OCI-LY1 (cell line): ENCODE results near the gene SALL1.

Experiments used
- H2AFZ ChIP-seq: fragments of 200-600 bp; sonication (generic), shearing (Covaris generic); 2 replicates; pipeline ENCODE4 v1.6.0; 2014; ENCODE audit warnings: antibody characterized with exemption, mild to moderate bottlenecking, low read length
- H3F3A ChIP-seq: fragments of 200-600 bp; sonication (generic), shearing (Covaris generic); 2 replicates; pipeline ENCODE4 v1.6.0; 2014; ENCODE audit warnings: mild to moderate bottlenecking, antibody characterized with exemption, low read length, moderate library complexity; ENCODE audit not compliant: insufficient read depth
- H3K27ac ChIP-seq: fragments of 200-600 bp; sonication (generic); 2 replicates; pipeline ENCODE4 v1.5.1; 2014; ENCODE audit warnings: low read length, mixed run types, mild to moderate bottlenecking, low read depth; ENCODE audit not compliant: poor library complexity, severe bottlenecking
- H3K27me3 ChIP-seq: fragments of 200-600 bp; sonication (generic); 2 replicates; pipeline ENCODE4 v1.6.0; 2014; ENCODE audit warnings: antibody characterized with exemption, mild to moderate bottlenecking, low read length, moderate library complexity; ENCODE audit not compliant: insufficient read depth
- H3K36me3 ChIP-seq: fragments of 200-600 bp; sonication (generic); 2 replicates; pipeline ENCODE4 v1.6.1; 2014; ENCODE audit warnings: mild to moderate bottlenecking, antibody characterized with exemption, low read length, moderate library complexity, mixed read lengths; ENCODE audit not compliant: insufficient read depth
- H3K4me1 ChIP-seq: fragments of 200-600 bp; sonication (generic); 2 replicates; pipeline ENCODE4 v1.5.1; 2014; ENCODE audit warnings: mild to moderate bottlenecking, low read length, moderate library complexity; ENCODE audit not compliant: insufficient read depth, severe bottlenecking
- H3K4me2 ChIP-seq: fragments of 200-600 bp; sonication (generic), shearing (Covaris generic); 2 replicates; pipeline ENCODE4 v1.6.1; 2014; ENCODE audit warnings: low read length
- H3K4me3 ChIP-seq: fragments of 200-600 bp; sonication (generic); 2 replicates; pipeline ENCODE4 v1.5.1; 2014; ENCODE audit warnings: low read length, low read depth, mild to moderate bottlenecking, mixed read lengths; ENCODE audit not compliant: poor library complexity, severe bottlenecking
- H3K79me2 ChIP-seq: fragments of 200-600 bp; shearing (Covaris generic); 2 replicates; pipeline ENCODE4 v1.6.1; 2016; ENCODE audit warnings: mixed run types, low read length, mixed read lengths; ENCODE audit not compliant: insufficient read depth
- H3K9ac ChIP-seq: fragments of 200-600 bp; sonication (generic), shearing (Covaris generic); 2 replicates; pipeline ENCODE4 v1.6.1; 2014; ENCODE audit warnings: mild to moderate bottlenecking, low read length, mixed read lengths
- H3K9me2 ChIP-seq: fragments of 200-600 bp; sonication (generic), shearing (Covaris generic); 2 replicates; pipeline ENCODE4 v1.6.1; 2014; ENCODE audit warnings: low read depth, mild to moderate bottlenecking, low read length, mixed read lengths
- H3K9me3 ChIP-seq: fragments of 200-600 bp; shearing (Covaris generic); 2 replicates; pipeline ENCODE4 v1.6.1; 2014; ENCODE audit warnings: low read length, mixed read lengths
- H4K20me1 ChIP-seq: fragments of 200-600 bp; sonication (generic), shearing (Covaris generic); 2 replicates; pipeline ENCODE4 v1.6.0; 2016; ENCODE audit warnings: mild to moderate bottlenecking, low read length; ENCODE audit not compliant: insufficient read depth
- CTCF ChIP-seq: fragments of 200-600 bp; sonication (generic), shearing (Covaris generic); IDR thresholded peaks from 2 replicates; pipeline ENCODE4 v1.5.1; 2017; ENCODE audit warnings: mild to moderate bottlenecking, antibody characterized with exemption, low read length, moderate library complexity, mixed read lengths
- EZH2 ChIP-seq: fragments of 200-600 bp; sonication (generic), shearing (Covaris generic); IDR thresholded peaks from 2 replicates; pipeline ENCODE4 v1.8.0; 2017; ENCODE audit warnings: borderline replicate concordance, mixed run types, mild to moderate bottlenecking, antibody characterized with exemption, low read length, moderate library complexity, mixed read lengths

The SALL1 gene

GRCh38 chr16:51139568-51139967 is 11.5 kb downstream of the SALL1 start:
- no peaks in the 10 kb centered on the region for H3F3A ChIP-seq
- no peak overlapping the region for H3K4me2 ChIP-seq
- no peaks in the 10 kb centered on the region for H3K9me3 ChIP-seq
- H3K9ac ChIP-seq, result no peak overlapping the region
- H3K4me3 ChIP-seq, result no peak overlapping the region
- no peak overlapping the region for H3K27ac ChIP-seq
- no peaks in the 10 kb centered on the region for H3K36me3 ChIP-seq
- no peaks in the 10 kb centered on the region for H3K79me2 ChIP-seq
- H3K27me3 ChIP-seq, result no peaks in the 10 kb centered on the region
- H2AFZ ChIP-seq, result no peak overlapping the region
- TF ChIP-seq EZH2, result no peak
- TF ChIP-seq CTCF, result no peak
- no peaks in the 10 kb centered on the region for H3K4me1 ChIP-seq
- no peaks in the 10 kb centered on the region for H4K20me1 ChIP-seq
- no peaks in the 10 kb centered on the region for H3K9me2 ChIP-seq

GRCh38 chr16:51138178-51138577 is 12.9 kb downstream of the SALL1 start:
- Histone ChIP-seq H3K9me2 (no peaks in the 10 kb centered on the region), H3K27me3 (no peaks in the 10 kb centered on the region), H4K20me1 (no peaks in the 10 kb centered on the region), H3K9ac (no peak overlapping the region), H3K79me2 (no peaks in the 10 kb centered on the region), H3F3A (no peaks in the 10 kb centered on the region), H3K9me3 (no peaks in the 10 kb centered on the region), H3K27ac (no peak overlapping the region), H3K36me3 (no peaks in the 10 kb centered on the region), H2AFZ (no peak overlapping the region), H3K4me3 (no peak overlapping the region), H3K4me1 (no peaks in the 10 kb centered on the region), H3K4me2 (no peak overlapping the region)
- TF ChIP-seq EZH2 (no peak), CTCF (no peak)

GRCh38 chr16:51137097-51137496 is 14.0 kb downstream of the SALL1 start:
- TF ChIP-seq CTCF (no peak), EZH2 (no peak)
- no peaks in the 10 kb centered on the region for H3K36me3 ChIP-seq

More at GRCh38 chr16:51137097-51137496, 14.0 kb downstream of the SALL1 start:
- no peaks in the 10 kb centered on the region for H4K20me1 ChIP-seq
- no peak overlapping the region for H3K9ac ChIP-seq
- no peaks in the 10 kb centered on the region for H3F3A ChIP-seq
- H3K4me1 ChIP-seq, result no peaks in the 10 kb centered on the region
- no peak overlapping the region for H3K27ac ChIP-seq
- no peaks in the 10 kb centered on the region for H3K79me2 ChIP-seq
- H3K4me3 ChIP-seq, result no peak overlapping the region
- no peak overlapping the region for H3K4me2 ChIP-seq
- no peak overlapping the region for H2AFZ ChIP-seq
- no peaks in the 10 kb centered on the region for H3K9me2 ChIP-seq
- no peaks in the 10 kb centered on the region for H3K9me3 ChIP-seq
- H3K27me3 ChIP-seq, result no peaks in the 10 kb centered on the region
